ENCODE data around the gene YIPF5. TPM values are rescaled to one million over a fixed set of nuclear protein-coding genes. Genes with fewer than 3 reads are reported as not detected.

Gene YIPF5
- total and polyA plus RNA-seq, 2 of the 4 experiments (the other 2 are of a cell fraction) = 64.4 to 172 TPM

DNA sequence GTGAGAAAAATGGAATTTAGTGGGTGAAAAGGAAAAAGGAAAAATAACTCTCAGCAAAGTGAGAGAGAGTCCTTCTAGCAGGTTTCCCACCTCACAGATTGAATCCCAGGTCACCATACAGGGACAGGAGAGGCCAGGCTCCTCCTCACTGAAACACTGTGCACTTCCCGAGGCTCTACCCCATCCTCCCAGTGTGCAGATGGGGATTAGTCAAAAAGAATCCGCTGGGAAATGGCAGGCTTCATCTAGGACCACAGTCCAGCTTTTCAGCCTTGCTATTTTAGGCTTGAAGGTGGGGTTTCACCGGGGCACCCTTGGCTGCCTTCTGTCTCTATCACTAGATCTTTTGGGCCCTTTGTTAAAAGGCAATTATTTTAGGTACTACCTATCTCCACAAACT lies 47.8 kb downstream of the YIPF5 start:
- POLR2A ChIA-PET (ENCODE audit: unreplicated experiment) = no interaction called here
- no peak for TF ChIP-seq CTCF (conservative IDR thresholded peaks at IDR 0.05; ENCODE audit: low read depth, low read length)
- TF ChIP-seq MAZ (IDR thresholded peaks at IDR 0.05; ENCODE audit: borderline replicate concordance, low read depth, low read length) = no peak
- no peak for TF ChIP-seq NFE2L2 (IDR thresholded peaks at IDR 0.05; ENCODE audit: low read depth, low read length)
- TF ChIP-seq CEBPB (IDR thresholded peaks at IDR 0.05; ENCODE audit: low read depth, low read length) = no peak
- no peak for TF ChIP-seq BHLHE40 (IDR thresholded peaks at IDR 0.05; ENCODE audit: low read depth, low read length)
- no peak for TF ChIP-seq CHD1 (IDR thresholded peaks at IDR 0.05; ENCODE audit: low read depth, low read length)
- TF ChIP-seq ELK1 (IDR thresholded peaks at IDR 0.05; ENCODE audit: borderline replicate concordance, low read depth, low read length) = no peak
- TF ChIP-seq RCOR1 (IDR thresholded peaks at IDR 0.05; ENCODE audit: insufficient replicate concordance, low read length) = no peak
- no peak for TF ChIP-seq MXI1 (IDR thresholded peaks at IDR 0.05; ENCODE audit: borderline replicate concordance, low read depth, low read length)
- TF ChIP-seq, protein P1, sequence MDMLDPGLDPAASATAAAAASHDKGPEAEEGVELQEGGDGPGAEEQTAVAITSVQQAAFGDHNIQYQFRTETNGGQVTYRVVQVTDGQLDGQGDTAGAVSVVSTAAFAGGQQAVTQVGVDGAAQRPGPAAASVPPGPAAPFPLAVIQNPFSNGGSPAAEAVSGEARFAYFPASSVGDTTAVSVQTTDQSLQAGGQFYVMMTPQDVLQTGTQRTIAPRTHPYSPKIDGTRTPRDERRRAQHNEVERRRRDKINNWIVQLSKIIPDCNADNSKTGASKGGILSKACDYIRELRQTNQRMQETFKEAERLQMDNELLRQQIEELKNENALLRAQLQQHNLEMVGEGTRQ (IDR thresholded peaks at IDR 0.05; ENCODE audit: low read depth, low read length) = no peak
- no peak for TF ChIP-seq FOS (IDR thresholded peaks at IDR 0.05; ENCODE audit: low read depth, low read length)
- TF ChIP-seq RFX5 (IDR thresholded peaks at IDR 0.05; ENCODE audit: low read depth, low read length) = no peak
- no peak for TF ChIP-seq SMC3 (IDR thresholded peaks at IDR 0.05; ENCODE audit: low read depth, low read length)
- TF ChIP-seq POLR2A (IDR thresholded peaks at IDR 0.05; ENCODE audit: low read depth, low read length) = no peak
- TF ChIP-seq RAD21 (IDR thresholded peaks at IDR 0.05; ENCODE audit: low read length) = no peak
- TF ChIP-seq MAFK (IDR thresholded peaks at IDR 0.05; ENCODE audit: low read depth, low read length) = no peak
- H3K27ac ChIP-seq (ENCODE audit: insufficient read depth, low read length) = no peak overlapping the region
- DNase-seq (no peak), ATAC-seq (ENCODE audit: low read depth) (no peak)
- no peaks in the 10 kb centered on the region for H3K36me3 ChIP-seq (ENCODE audit: control insufficient read depth, insufficient read depth, low read length)
- dilution Hi-C loops (cut with HindIII; ENCODE audit: low sequenced_read_pairs, unreplicated experiment) = no loop called here
- H3K4me1 ChIP-seq (ENCODE audit: control insufficient read depth, insufficient read depth, low read length) = peaks cover 6% of the 10 kb centered on the region
- H2AK9ac ChIP-seq (replicated peaks; ENCODE audit: low read depth, low read length, poor library complexity) = no peak overlapping the region
- no peaks in the 10 kb centered on the region for H3K79me1 ChIP-seq (ENCODE audit: low read depth in 1 of 2, low read length in 2 of 2)
- no peak overlapping the region for H2AK5ac ChIP-seq (ENCODE audit: low read depth, low read length)
- CTCF ChIA-PET = interaction anchor here (1.0 kb wide), 1 partner anchor 41 kb away, joined by 4 read pairs; no protein-coding TSS in a partner anchor
- no peak overlapping the region for H4K5ac ChIP-seq (ENCODE audit: low read depth, low read length)
- no peak overlapping the region for H3K18ac ChIP-seq (ENCODE audit: low read depth, low read length)
- WGBS, 2 experiments (ENCODE audit: extremely low coverage in 2 of 2, insufficient read length in 1 of 2) = no CpG with 5 or more reads among the region's 3 CpGs
- no peak overlapping the region for H3K4me2 ChIP-seq (ENCODE audit: low read depth, low read length)
- H3K27me3 ChIP-seq (ENCODE audit: control insufficient read depth, insufficient read depth, low read length) = no peaks in the 10 kb centered on the region
- no peak overlapping the region for H4K91ac ChIP-seq (ENCODE audit: insufficient read depth, low read depth, low read length)
- H3K56ac ChIP-seq (ENCODE audit: extremely low read depth, insufficient read depth, low read length) = no peak overlapping the region
- no peak overlapping the region for H2BK5ac ChIP-seq (ENCODE audit: low read depth, low read length, poor library complexity, severe bottlenecking)
- H3K9me3 ChIP-seq (ENCODE audit: control insufficient read depth, insufficient read depth, low read length) = no peaks in the 10 kb centered on the region
- no peak overlapping the region for H2BK20ac ChIP-seq (ENCODE audit: low read depth, low read length)
- BruUV-seq (replicated peaks) = no TSS peak
- no peak overlapping the region for H2BK15ac ChIP-seq (ENCODE audit: low read depth, low read length)
- in situ Hi-C loops (cut with MboI; ENCODE audit: low sequenced_read_pairs) = no loop called here
- H3K4ac ChIP-seq (ENCODE audit: low read depth, low read length) = no peak overlapping the region
- intact Hi-C loops (cut with micrococcal nuclease) = no loop called here
- H2AFZ ChIP-seq (replicated peaks; ENCODE audit: low read length, poor library complexity) = no peak overlapping the region
- no peak overlapping the region for H3K9ac ChIP-seq (ENCODE audit: low read depth, low read length)
- H3K4me3 ChIP-seq (ENCODE audit: insufficient read depth, low read depth, low read length) = no peak overlapping the region
- H2BK120ac ChIP-seq (ENCODE audit: low read depth, low read length) = no peak overlapping the region
- H3K23ac ChIP-seq (ENCODE audit: low read depth, low read length) = no peak overlapping the region
- H4K8ac ChIP-seq (ENCODE audit: low read depth in 2 of 2, low read length in 2 of 2) = no peak overlapping the region
- peaks cover 7% of the 10 kb centered on the region; the same call in 1 of the 2 replicates for H3K9me1 ChIP-seq (ENCODE audit: insufficient read depth, low read length)
- H3K14ac ChIP-seq (replicated peaks; ENCODE audit: low read depth, low read length) = no peak overlapping the region
- H4K20me1 ChIP-seq (ENCODE audit: insufficient read depth, low read length) = no peaks in the 10 kb centered on the region

All from IMR-90 (cell line).